Measurements from ENCODE around the gene EPAS1. TPM values are rescaled to one million over a fixed set of nuclear protein-coding genes. Genes with fewer than 3 reads are reported as not detected.

The EPAS1 gene
- total RNA-seq, 4 donors from 2014 or later: 126 to 249 (median 148) TPM

DNA sequence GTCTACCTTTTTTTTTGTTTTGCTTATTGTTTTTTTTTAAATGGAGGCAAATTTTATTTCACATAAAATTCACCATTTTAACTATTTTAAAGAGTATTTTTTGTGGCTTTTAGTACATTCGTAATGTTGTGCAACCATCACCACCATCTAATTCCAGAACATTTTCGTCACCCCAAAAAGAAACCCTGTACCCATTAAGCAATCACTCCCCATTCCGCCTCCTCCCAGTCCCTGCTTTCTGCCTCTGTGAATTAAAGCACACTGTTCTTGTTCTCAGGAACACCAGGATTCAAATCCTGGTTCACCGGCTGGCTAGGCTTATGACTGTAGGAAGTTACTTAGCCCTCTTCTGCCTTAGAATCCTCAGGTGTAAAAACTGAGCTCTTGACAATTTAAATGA, 36.9 kb upstream of the EPAS1 start:
- DNase-seq (ENCODE audit: low spot score in 2 of 2): no peak
- WGBS, 2 donors: 65 to 84% methylated on average over 4 of the region's 4 CpGs
- intact Hi-C loops (cut with DNase I; ENCODE audit: low total_unique reads): no loop called here
- TF ChIP-seq, protein P1, sequence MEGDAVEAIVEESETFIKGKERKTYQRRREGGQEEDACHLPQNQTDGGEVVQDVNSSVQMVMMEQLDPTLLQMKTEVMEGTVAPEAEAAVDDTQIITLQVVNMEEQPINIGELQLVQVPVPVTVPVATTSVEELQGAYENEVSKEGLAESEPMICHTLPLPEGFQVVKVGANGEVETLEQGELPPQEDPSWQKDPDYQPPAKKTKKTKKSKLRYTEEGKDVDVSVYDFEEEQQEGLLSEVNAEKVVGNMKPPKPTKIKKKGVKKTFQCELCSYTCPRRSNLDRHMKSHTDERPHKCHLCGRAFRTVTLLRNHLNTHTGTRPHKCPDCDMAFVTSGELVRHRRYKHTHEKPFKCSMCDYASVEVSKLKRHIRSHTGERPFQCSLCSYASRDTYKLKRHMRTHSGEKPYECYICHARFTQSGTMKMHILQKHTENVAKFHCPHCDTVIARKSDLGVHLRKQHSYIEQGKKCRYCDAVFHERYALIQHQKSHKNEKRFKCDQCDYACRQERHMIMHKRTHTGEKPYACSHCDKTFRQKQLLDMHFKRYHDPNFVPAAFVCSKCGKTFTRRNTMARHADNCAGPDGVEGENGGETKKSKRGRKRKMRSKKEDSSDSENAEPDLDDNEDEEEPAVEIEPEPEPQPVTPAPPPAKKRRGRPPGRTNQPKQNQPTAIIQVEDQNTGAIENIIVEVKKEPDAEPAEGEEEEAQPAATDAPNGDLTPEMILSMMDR (IDR thresholded peaks at IDR 0.05): no peak
- no peak for TF ChIP-seq POLR2A (IDR thresholded peaks at IDR 0.05)
- no peak overlapping the region for H3K4me3 ChIP-seq (ENCODE audit: low read depth, poor library complexity, severe bottlenecking)

DNA sequence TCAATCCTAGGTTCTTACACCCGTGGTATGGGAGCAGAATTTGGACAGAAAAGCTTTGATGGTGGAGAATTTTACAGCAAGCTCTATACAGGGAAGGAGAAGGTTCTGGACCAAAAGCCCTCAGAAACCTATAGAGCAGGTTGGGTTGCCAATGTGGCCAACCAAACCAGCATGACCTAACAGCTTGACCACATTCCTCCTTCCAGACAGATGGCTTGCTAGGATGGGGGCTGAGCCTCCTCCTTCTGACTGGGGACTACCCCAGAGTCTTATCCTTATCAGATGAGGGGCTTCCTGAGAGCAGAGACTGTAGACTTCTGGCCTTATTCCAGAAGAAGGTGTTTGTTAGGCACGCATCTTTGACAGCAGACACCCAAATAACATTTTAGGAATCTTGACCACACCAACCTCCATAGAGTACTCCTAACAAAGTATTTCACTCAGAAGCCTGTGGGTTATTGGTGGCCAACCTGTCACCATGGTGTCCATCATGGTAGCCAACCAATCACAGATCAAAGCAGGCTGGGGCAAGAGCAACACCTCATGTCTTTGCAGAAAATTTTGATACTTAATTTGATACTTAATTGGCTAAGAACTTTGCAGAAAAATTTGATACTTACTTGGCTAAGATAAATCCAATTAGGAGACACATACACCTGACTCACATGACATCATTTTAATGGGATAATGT, 34.8 kb upstream of the EPAS1 start:
- intact Hi-C loops (cut with DNase I; ENCODE audit: low total_unique reads): no loop called here
- DNase-seq (ENCODE audit: low spot score in 2 of 2): no peak
- no peak for TF ChIP-seq POLR2A (IDR thresholded peaks at IDR 0.05)
- TF ChIP-seq, protein P1 (IDR thresholded peaks at IDR 0.05): no peak
- WGBS, 2 donors: 77 to 92% methylated on average over 2 of the region's 2 CpGs
- H3K4me3 ChIP-seq (ENCODE audit: low read depth, poor library complexity, severe bottlenecking): no peak overlapping the region

DNA sequence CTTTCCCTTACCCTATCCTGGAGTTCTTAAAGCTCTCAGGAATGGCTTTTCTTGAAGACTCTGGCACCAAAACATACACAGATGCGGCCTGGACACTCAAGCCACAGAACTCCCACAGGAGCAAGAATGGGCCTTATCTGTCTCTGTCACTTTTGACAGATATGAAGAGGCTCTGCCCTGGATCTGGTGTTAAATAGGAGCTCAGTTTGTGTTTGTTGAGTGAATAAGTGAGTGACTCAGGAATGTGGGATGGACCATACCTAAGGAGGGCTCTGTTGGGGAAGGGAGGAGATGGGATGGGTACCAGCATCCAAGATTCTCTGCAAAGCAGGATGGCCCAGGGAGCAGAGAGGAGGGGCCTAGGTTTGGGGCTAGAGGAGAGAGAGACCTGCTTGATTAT, 33.9 kb upstream of the EPAS1 start:
- intact Hi-C loops (cut with DNase I; ENCODE audit: low total_unique reads): no loop called here
- TF ChIP-seq, protein P1 (IDR thresholded peaks at IDR 0.05): no peak
- TF ChIP-seq POLR2A (IDR thresholded peaks at IDR 0.05): no peak
- 100% methylated on average over 1 of the region's 1 CpG for WGBS, 2 donors
- DNase-seq (ENCODE audit: low spot score in 2 of 2): no peak
- no peak overlapping the region for H3K4me3 ChIP-seq (ENCODE audit: low read depth, poor library complexity, severe bottlenecking)

DNA sequence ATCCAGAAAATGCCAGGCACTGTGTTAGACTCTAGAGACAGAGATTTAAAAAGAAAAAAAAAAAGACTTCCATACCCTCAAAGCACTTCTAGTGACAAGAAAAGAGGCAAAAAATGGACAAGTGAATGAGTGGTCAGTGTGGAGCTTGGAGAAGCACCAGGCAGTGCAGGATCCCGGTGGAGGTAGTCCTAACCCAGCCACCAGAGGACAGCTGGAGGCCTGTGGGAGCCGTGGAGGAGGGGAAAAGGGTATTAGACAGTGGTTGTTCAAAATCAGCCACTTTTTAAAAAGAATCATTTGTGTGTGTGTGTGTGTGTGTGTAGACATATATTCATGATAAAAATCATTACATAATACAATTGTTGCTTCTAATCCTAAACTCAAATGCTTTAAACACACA, 32.8 kb upstream of the EPAS1 start:
- H3K4me3 ChIP-seq (ENCODE audit: low read depth, poor library complexity, severe bottlenecking): no peak overlapping the region
- 90 to 94% methylated on average over 2 of the region's 2 CpGs for WGBS, 2 donors
- no peak for TF ChIP-seq POLR2A (IDR thresholded peaks at IDR 0.05)
- TF ChIP-seq, protein P1 (IDR thresholded peaks at IDR 0.05): no peak
- intact Hi-C loops (cut with DNase I; ENCODE audit: low total_unique reads): no loop called here
- no peak for DNase-seq (ENCODE audit: low spot score in 2 of 2)

DNA sequence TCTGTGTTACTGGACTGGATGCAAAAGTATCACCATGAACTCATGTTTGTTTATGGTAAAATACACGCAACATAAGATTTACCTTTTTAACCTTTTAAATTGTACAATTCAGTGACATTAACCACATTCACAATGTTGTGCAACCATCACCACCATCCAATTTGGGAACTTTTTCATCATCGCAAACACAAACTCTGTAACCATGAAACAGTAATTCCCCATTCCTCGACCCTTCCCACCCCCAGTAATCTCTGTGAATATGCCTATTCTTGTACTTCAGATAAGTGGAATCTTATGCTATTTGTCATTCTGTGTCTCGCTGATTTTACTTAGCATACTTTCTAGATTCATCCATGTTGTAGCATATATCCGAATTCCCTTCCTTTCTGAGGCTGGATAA, 31.1 kb upstream of the EPAS1 start:
- whole genome bisulfite sequencing, 2 donors: 89 to 92% methylated on average over 5 of the region's 5 CpGs
- intact Hi-C loops (cut with DNase I; ENCODE audit: low total_unique reads): no loop called here
- DNase-seq (ENCODE audit: low spot score in 2 of 2): no peak
- no peak for TF ChIP-seq POLR2A (IDR thresholded peaks at IDR 0.05)
- TF ChIP-seq, protein P1 (IDR thresholded peaks at IDR 0.05): no peak
- no peak overlapping the region for H3K4me3 ChIP-seq (ENCODE audit: low read depth, poor library complexity, severe bottlenecking)

DNA sequence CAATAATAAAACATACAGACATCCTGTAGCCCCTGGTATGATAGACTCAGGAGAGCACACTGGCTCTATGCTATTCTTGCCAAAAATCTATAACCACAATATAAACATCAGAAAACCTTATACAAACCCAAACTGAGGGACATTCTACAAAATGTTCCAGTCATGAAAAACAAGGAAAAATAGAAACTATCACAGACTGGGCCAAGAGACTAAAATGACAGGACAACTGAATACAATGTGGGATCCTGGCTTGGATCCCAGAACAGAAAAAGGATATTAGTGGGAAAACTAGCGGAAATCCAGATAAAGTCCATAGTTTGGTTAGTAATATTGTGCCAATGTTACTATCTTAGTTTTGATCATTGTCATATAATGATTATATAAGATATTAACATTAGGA, 29.6 kb upstream of the EPAS1 start:
- WGBS, 2 donors: 53 to 82% methylated on average over 1 of the region's 1 CpG
- DNase-seq (ENCODE audit: low spot score in 2 of 2): no peak
- H3K4me3 ChIP-seq (ENCODE audit: low read depth, poor library complexity, severe bottlenecking): no peak overlapping the region
- intact Hi-C loops (cut with DNase I; ENCODE audit: low total_unique reads): no loop called here
- TF ChIP-seq, protein P1 (IDR thresholded peaks at IDR 0.05): no peak
- no peak for TF ChIP-seq POLR2A (IDR thresholded peaks at IDR 0.05)
